NCI-H2029 (cell line): ENCODE results near the gene NELFB.

Experiments used
- DNase-seq: peaks from one replicate; lab custom pipeline; 2025; lab: John Stamatoyannopoulos, UW

NELFB gene

GRCh38 chr9:137223078-137223970 is 31.8 kb upstream of the NELFB start:
- peak; percentile 99 for DNase-seq

GRCh38 chr9:137224830-137225694 is 30.1 kb upstream of the NELFB start, which contains the start of gene CYSRT1:
Gene CYSRT1, plus strand, starts transcription at chr9:137225174. Its CDS starts 448 bp downstream, at chr9:137225622.
- no peak for DNase-seq

- DNase-seq: no peak
These were observed 29.3 kb upstream of the NELFB start for GRCh38 chr9:137225699-137226331.

- no peak for DNase-seq
These were observed 28.6 kb upstream of the NELFB start for GRCh38 chr9:137226338-137227053.

- peak; percentile 68 for DNase-seq
These were observed 27.9 kb upstream of the NELFB start, which contains the start of gene RNF224 for GRCh38 chr9:137227054-137227852. Gene RNF224, plus strand, starts transcription at chr9:137227502. Its CDS starts 834 bp downstream, at chr9:137228336.

- DNase-seq: no peak
These were observed 27.1 kb upstream of the NELFB start for GRCh38 chr9:137227853-137228505.

GRCh38 chr9:137228506-137228967 is 26.6 kb upstream of the NELFB start:
- no peak for DNase-seq

- no peak for DNase-seq
These were observed 25.9 kb upstream of the NELFB start for GRCh38 chr9:137228968-137229896.

- DNase-seq: no peak
These were observed 25.0 kb upstream of the NELFB start for GRCh38 chr9:137229903-137230704.

GRCh38 chr9:137230705-137231371 is 24.3 kb upstream of the NELFB start, which contains the start of gene SLC34A3:
Gene SLC34A3, plus strand, starts transcription at chr9:137230901. Its CDS starts 802 bp downstream, at chr9:137231703.
- DNase-seq: no peak

- DNase-seq: no peak
These were observed 23.6 kb upstream of the NELFB start for GRCh38 chr9:137231372-137232039.

- no peak for DNase-seq
These were observed 23.0 kb upstream of the NELFB start for GRCh38 chr9:137232101-137232500.

GRCh38 chr9:137232510-137232909 is 22.6 kb upstream of the NELFB start:
- no peak for DNase-seq

- no peak for DNase-seq
These were observed 21.8 kb upstream of the NELFB start for GRCh38 chr9:137233143-137233980.

GRCh38 chr9:137234055-137234697 is 21.0 kb upstream of the NELFB start:
- DNase-seq: no peak
